Smooth muscle cell of bladder (primary cell): Measurements from ENCODE around the gene ZNF747. TPM values are rescaled to one million over a fixed set of nuclear protein-coding genes. Genes with fewer than 3 reads are reported as not detected.

Source experiments
- total RNA-seq: library from RNA; depleted of rRNA; stranded (reverse); fragments of >200 nt; gene quantifications from 2 replicates; pipeline ENCODE4 v1.2.3, GENCODE V29; 2014

The ZNF747 gene
- total RNA-seq = 6.7 and 8.4 TPM in 2 replicates

GRCh38 chr16:30534368-30535105, at the start of gene ZNF747:
Gene ZNF747 (minus strand): TSS chr16:30534858. CDS start chr16:30534679, 179 bp downstream.

GRCh38 chr16:30571445-30572322, 37.0 kb upstream of the ZNF747 start, which contains the start of gene ZNF688:
Gene ZNF688 (minus strand): TSS chr16:30571714. CDS start chr16:30571629, 85 bp downstream.

GRCh38 chr16:30557957-30558788, 23.5 kb upstream of the ZNF747 start, which contains the start of gene ZNF764:
Gene ZNF764 (minus strand): TSS chr16:30558374. CDS start chr16:30558182, 192 bp downstream.

GRCh38 chr16:30526137-30526822, 8.4 kb downstream of the ZNF747 start, which contains the start of gene ZNF768:
Gene ZNF768 (minus strand): TSS chr16:30526566. CDS start chr16:30526413, 153 bp downstream.

Other genes starting within 250 kb of the ZNF747 start
- gene CD2BP2, start 179.6 kb downstream of the ZNF747 start, total RNA-seq = 33.8 and 39.1 TPM in 2 replicates
- 17.1 and 19.9 TPM in 2 replicates for gene TBC1D10B, start 164.4 kb downstream of the ZNF747 start, total RNA-seq
- not detected in 2 replicates for gene MYL11, start 160.1 kb downstream of the ZNF747 start, total RNA-seq
- gene SEPTIN1, start 152.3 kb downstream of the ZNF747 start, total RNA-seq = not detected in 2 replicates
- gene ZNF48, start 139.4 kb downstream of the ZNF747 start, total RNA-seq = 4.6 and 5.5 TPM in 2 replicates
- 9.8 and 10.5 TPM in 2 replicates for gene ZNF771, start 127.3 kb downstream of the ZNF747 start, total RNA-seq
- gene DCTPP1, start 104.8 kb downstream of the ZNF747 start, total RNA-seq = 5.5 and 6.9 TPM in 2 replicates
- gene SEPHS2, start 89.0 kb downstream of the ZNF747 start, total RNA-seq = 11.1 and 13.7 TPM in 2 replicates
- not detected in 2 replicates for gene ITGAL, start 62.1 kb downstream of the ZNF747 start, total RNA-seq
- 9.5 and 12.8 TPM in 2 replicates for gene ZNF768, start 8.3 kb downstream of the ZNF747 start, total RNA-seq
- 2.1 and 2.8 TPM in 2 replicates for gene ZNF764, start 23.5 kb upstream of the ZNF747 start, total RNA-seq
- gene ZNF688, start 36.9 kb upstream of the ZNF747 start, total RNA-seq = 12.1 and 12.9 TPM in 2 replicates
- 7.9 and 8.4 TPM in 2 replicates for gene ZNF785, start 50.8 kb upstream of the ZNF747 start, total RNA-seq
- gene ZNF689, start 75.5 kb upstream of the ZNF747 start, total RNA-seq = 3.8 and 4.4 TPM in 2 replicates
- gene PRR14, start 116.1 kb upstream of the ZNF747 start, total RNA-seq = 3.4 and 3.8 TPM in 2 replicates
- 12.7 and 15.3 TPM in 2 replicates for gene FBRS, start 123.6 kb upstream of the ZNF747 start, total RNA-seq
- gene SRCAP, start 164.3 kb upstream of the ZNF747 start, total RNA-seq = 9.8 and 20.4 TPM in 2 replicates
- 16.5 and 16.9 TPM in 2 replicates for gene PHKG2, start 213.6 kb upstream of the ZNF747 start, total RNA-seq
- 1.8 and 2.4 TPM in 2 replicates for gene CFAP119, start 227.2 kb upstream of the ZNF747 start, total RNA-seq
- 53.8 and 63.1 TPM in 2 replicates for gene RNF40, start 227.5 kb upstream of the ZNF747 start, total RNA-seq